WTC11 (cell line): Measurements from ENCODE around the gene NOL7.

Source experiments
- ETV6 ChIP-seq: sonication (generic); formaldehyde crosslinking; IDR thresholded peaks from 2 replicates; pipeline ENCODE4 v1.8.1; 2022; ENCODE audit warnings: mild to moderate bottlenecking, missing genetic modification reagents
- MXD4 ChIP-seq: fragments of 250-450 bp; sonication (Bioruptor Pico); IDR thresholded peaks from 2 replicates; pipeline ENCODE4 v1.8.0; 2021; ENCODE audit warnings: mild to moderate bottlenecking, moderate library complexity, borderline replicate concordance
- TP53 ChIP-seq: sonication (generic); formaldehyde crosslinking; IDR thresholded peaks from 2 replicates; pipeline ENCODE4 v1.8.1; 2023; ENCODE audit warnings: mild to moderate bottlenecking, missing genetic modification reagents
- TF ChIP-seq, protein P1 (sequence below): fragments of 200-600 bp; IDR thresholded peaks from 2 replicates; pipeline ENCODE4 v1.8.0; 2022; ENCODE audit warnings: antibody characterized with exemption
- TF ChIP-seq, protein P2 (sequence below): sonication (generic); formaldehyde crosslinking; conservative IDR thresholded peaks from 2 replicates; pipeline ENCODE4 v1.8.1; 2023; ENCODE audit warnings: mild to moderate bottlenecking, low read depth, missing genetic modification reagents, moderate library complexity
- TF ChIP-seq, protein P3 (sequence below): sonication (generic); formaldehyde crosslinking; IDR thresholded peaks from 2 replicates; pipeline ENCODE4 v1.8.1; 2022; ENCODE audit warnings: low read depth, missing genetic modification reagents, borderline replicate concordance
- TF ChIP-seq, protein P4 (sequence below): sonication (generic); formaldehyde crosslinking; IDR thresholded peaks from 2 replicates; pipeline ENCODE4 v1.8.0; 2022; ENCODE audit warnings: mild to moderate bottlenecking, missing genetic modification reagents

DNA sequence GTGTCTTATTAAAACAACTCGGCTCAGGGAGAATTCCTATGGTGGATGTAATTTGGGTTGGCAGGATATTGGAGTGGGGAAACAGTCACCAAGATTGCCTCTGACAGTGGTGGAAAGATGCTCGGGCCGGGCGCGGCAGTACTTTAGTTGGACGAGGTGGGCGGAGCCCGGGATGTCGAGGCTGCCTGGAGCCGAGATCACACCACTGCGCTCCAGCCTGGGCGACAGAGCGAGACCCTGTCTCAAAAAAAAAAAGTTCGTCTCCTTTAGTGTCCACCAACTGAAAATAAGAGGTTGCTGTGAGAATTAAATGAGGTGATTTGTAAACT, 621 bp downstream of the NOL7 start:
- TF ChIP-seq, protein P1, sequence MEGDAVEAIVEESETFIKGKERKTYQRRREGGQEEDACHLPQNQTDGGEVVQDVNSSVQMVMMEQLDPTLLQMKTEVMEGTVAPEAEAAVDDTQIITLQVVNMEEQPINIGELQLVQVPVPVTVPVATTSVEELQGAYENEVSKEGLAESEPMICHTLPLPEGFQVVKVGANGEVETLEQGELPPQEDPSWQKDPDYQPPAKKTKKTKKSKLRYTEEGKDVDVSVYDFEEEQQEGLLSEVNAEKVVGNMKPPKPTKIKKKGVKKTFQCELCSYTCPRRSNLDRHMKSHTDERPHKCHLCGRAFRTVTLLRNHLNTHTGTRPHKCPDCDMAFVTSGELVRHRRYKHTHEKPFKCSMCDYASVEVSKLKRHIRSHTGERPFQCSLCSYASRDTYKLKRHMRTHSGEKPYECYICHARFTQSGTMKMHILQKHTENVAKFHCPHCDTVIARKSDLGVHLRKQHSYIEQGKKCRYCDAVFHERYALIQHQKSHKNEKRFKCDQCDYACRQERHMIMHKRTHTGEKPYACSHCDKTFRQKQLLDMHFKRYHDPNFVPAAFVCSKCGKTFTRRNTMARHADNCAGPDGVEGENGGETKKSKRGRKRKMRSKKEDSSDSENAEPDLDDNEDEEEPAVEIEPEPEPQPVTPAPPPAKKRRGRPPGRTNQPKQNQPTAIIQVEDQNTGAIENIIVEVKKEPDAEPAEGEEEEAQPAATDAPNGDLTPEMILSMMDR = no peak
- TF ChIP-seq, protein P2, sequence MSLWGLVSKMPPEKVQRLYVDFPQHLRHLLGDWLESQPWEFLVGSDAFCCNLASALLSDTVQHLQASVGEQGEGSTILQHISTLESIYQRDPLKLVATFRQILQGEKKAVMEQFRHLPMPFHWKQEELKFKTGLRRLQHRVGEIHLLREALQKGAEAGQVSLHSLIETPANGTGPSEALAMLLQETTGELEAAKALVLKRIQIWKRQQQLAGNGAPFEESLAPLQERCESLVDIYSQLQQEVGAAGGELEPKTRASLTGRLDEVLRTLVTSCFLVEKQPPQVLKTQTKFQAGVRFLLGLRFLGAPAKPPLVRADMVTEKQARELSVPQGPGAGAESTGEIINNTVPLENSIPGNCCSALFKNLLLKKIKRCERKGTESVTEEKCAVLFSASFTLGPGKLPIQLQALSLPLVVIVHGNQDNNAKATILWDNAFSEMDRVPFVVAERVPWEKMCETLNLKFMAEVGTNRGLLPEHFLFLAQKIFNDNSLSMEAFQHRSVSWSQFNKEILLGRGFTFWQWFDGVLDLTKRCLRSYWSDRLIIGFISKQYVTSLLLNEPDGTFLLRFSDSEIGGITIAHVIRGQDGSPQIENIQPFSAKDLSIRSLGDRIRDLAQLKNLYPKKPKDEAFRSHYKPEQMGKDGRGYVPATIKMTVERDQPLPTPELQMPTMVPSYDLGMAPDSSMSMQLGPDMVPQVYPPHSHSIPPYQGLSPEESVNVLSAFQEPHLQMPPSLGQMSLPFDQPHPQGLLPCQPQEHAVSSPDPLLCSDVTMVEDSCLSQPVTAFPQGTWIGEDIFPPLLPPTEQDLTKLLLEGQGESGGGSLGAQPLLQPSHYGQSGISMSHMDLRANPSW (CRISPR knock-in tag) = no peak
- TF ChIP-seq TP53 (CRISPR knock-in tag) (no peak), ETV6 (CRISPR knock-in tag) (no peak), MXD4 (no peak)
- TF ChIP-seq, protein P3, sequence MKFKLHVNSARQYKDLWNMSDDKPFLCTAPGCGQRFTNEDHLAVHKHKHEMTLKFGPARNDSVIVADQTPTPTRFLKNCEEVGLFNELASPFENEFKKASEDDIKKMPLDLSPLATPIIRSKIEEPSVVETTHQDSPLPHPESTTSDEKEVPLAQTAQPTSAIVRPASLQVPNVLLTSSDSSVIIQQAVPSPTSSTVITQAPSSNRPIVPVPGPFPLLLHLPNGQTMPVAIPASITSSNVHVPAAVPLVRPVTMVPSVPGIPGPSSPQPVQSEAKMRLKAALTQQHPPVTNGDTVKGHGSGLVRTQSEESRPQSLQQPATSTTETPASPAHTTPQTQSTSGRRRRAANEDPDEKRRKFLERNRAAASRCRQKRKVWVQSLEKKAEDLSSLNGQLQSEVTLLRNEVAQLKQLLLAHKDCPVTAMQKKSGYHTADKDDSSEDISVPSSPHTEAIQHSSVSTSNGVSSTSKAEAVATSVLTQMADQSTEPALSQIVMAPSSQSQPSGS = no peak
- TF ChIP-seq, protein P4, sequence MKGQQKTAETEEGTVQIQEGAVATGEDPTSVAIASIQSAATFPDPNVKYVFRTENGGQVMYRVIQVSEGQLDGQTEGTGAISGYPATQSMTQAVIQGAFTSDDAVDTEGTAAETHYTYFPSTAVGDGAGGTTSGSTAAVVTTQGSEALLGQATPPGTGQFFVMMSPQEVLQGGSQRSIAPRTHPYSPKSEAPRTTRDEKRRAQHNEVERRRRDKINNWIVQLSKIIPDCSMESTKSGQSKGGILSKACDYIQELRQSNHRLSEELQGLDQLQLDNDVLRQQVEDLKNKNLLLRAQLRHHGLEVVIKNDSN = no peak
